OCI-M1 (cell line): ENCODE data around the gene NPDC1.
"Not testable (repeated sequence)": the region's sequence is repeated elsewhere in the genome, so short reads cannot be mapped to it uniquely, and the experiment has no call there.

Source experiments
- DNase-seq: peaks from one replicate; lab custom pipeline; 2025; lab: John Stamatoyannopoulos, UW

Gene NPDC1

DNA sequence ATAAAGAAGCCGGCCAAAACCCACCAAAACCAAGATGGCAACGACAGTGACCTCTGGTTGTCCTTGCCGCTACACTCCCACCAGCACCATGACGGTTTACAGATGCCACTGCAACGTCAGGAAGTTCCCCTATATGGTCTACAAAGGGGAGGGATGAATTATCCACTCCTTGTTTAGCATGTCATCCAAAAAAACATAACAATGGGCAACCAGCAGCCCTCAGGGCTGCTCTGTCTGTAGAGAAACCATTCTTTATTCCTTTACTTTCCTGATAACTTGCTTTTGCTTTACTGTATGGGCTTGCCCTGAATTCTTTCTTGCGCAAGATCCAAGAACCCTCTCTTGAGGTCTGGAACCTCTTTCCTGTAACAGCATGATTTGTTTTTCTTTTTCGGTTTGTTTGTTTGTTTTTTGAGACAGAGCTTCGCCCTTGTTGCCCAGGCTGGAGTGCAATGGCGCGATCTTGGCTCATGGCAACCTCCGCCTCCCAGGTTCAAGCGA, 29.3 kb upstream of the NPDC1 start:
- DNase-seq: peak; percentile 24

DNA sequence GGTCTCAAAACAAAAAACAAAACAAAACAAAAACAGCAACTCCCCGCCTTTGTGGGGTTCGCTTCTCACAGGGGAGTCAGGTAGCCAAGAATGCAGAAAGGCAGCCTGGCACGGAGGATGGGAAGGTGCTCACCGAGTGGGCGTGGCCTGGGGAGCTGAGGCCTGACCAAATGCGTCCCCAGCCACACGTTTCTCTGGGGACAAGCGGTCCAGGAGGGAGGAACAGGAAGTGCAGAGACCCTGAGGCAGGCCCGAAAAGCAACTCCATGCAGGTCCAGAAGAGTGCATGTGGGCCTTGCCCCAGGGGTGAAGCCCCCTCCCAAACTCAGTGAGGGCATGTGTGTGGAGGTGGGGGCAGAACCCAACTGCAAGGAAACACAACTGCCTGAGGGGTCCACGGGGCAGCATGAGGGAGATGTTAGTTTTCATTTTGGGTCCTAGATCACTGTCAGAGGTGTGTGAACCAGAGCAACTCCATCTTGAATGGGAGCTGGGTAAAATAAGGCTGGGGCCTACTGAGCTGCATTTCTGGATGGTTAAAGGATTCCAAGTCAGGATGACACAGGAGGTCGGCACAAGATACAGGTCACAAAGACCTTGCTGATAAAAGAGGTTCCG, 28.8 kb upstream of the NPDC1 start:
- no peak for DNase-seq

DNA sequence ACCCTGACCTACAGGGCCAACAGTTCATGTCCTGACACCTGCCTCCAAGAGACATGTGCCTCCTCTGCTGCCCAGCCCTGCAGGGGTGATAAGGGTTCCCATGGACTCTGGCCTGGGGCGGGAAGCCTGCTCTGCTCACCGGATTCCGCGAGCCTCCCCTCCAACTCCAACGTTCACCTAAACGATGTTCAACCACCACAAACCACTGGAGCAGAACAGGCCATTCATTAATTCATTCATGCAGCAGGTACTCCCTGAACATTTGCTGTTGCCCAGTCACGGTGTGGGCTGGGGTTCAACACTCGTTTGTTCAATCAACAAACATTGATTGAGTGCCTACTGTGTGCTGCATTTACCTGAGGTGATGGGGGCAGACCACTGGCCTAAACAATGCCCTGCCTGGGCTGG, 28.0 kb upstream of the NPDC1 start:
- no peak for DNase-seq

DNA sequence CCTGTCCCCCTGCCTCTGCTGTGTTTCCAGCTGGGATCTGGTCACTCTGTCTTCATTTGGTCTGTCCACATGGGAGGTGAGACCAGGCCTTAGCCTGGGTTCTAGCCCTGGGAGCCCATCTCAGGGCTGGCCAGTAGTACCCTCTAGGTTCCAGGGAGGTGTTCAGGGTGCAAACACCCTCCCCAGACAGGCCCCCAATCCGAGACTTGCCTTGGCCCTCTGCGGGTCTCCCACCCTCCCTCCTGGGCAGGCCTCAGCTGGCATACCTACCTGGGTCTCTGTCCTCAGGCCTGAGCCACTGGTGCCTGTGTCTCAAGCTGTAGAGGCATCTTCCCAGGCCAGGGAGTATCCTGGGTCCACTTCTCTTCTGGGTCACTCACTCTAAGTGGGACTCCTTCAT, 25.3 kb upstream of the NPDC1 start:
- no peak for DNase-seq

DNA sequence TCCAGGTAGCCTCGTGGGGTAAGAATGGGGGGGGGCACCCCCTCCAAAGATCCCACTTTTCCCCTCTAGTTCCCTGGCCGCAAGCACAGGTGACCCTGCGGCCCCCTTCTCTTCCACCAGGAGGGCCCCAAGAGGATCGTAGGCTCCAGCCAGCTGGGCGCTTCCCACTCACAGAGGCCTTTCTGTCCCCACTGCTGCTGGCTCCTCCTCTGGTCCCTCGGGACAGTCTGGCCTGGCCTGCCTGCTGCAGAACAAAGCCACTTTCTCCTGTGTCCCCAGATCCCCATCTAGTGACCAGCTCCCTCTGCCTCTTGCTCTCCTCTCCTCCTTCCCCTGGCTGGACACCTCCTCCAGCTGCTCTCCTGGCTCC, 24.9 kb upstream of the NPDC1 start:
- DNase-seq: peak; percentile 64

DNA sequence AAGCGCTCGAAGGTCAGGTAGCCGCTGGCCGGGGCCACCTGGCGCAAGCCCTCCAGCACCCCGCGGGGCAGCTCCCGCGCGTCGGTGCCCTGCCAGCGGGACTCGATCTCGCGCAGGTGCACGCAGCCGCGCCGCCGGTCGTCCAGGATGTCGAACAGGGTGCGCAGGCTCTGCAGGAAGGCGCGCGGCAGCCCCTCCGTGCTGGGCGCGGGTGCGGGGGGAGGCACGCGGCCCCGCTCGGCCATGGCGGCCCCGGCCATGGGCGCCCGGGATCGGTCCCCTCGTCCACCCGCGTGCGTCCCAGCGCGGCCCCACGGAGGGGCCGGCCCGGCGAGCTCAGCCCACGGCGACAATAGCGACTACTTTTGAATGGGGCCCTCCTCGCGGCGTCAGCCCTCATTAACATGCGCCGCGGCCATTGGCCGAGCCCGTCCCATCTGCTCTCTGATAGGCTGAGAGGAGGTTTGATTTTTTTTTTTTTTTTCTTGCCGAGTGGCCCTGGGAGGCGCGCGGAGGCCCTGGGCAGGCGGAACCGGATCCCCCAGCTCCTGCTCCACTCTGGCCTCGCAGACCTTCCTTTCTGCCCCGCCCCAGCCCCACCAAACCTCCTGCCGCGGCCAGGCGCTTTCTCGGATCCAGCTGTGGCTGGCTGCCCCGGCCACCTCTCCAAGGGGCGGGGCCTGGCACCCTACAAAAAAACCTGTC, 24.4 kb upstream of the NPDC1 start, which contains the start of gene SAPCD2:
Gene SAPCD2, minus strand, starts transcription at position 357 of the 705 bp plus-strand sequence. Its CDS starts 97 bp downstream, at position 260.
- DNase-seq: peak; percentile 95

DNA sequence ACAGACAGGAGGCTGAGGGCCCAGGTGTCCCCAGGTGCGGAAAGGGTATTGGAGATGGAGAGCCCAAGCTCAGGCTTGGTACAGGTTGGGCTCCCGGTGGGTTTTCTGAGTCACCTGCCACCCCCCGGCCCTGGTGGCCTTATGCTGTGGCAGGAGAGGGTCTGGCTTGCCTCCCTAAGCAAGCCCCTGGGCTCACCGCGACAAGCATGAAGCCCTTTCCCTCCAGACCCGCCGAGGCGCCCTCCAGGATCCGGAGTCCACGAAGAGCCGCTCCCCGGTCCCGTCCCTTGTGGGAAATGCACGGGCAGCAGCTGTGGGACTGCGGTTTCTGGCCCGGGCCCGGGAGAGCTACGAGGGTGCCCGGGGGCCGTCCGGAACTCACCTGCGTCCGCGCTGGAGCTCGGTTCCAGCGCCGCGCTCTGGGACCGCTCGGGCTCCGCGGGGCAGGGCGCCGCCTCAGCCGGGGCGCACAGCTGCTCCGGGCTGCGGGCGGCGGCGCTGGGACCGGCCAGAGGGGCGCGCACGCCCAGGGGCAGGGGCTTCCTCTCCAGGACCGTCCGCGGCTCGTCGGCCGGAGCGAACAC, 23.6 kb upstream of the NPDC1 start:
- peak; percentile 36 for DNase-seq

DNA sequence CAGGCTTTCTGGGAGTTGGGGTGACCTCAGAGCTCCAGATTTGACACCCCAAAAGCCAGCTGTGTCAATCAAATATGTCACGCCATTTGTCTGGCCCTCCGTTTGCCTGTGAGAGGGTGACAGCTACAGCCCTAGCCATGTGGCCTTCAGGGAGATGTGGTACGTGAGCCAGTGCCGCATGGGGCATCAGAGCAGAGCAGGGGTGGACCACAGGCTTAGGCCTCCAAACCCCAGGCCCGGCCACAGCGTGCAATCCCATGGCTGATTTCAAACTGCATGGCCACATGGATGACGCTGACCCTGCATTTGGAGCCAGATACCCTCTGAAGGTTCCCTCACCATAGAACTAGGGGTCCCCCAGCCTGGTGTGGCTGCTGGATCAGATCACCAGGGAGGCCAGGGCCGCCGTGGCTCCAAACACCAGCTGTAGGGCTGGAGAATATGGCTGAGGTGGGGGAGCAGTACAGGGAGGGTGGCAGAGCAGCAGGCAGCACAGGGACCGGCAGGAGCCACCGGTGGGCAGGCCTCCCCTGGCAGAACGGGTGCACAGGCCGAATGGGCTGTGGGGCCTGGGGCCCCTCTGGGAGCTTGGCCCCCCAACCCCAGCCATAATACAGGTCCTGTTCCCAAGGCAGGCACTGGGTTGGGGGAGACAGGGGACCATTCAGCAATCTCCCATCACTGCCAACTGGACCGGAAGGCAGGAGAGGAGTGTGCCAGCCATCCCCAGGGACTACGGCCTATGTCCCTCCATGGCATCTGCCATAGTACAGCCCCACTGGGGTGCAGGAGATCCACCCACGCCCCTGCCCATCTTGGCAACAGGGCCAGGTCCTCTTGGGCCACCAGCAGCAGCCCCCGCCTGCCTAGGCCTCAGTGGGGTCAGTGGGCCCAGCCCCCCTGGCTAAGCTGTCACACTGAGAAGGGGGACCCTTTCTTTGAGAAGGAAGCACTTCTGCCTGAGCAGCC, 22.8 kb upstream of the NPDC1 start:
- DNase-seq: no peak

DNA sequence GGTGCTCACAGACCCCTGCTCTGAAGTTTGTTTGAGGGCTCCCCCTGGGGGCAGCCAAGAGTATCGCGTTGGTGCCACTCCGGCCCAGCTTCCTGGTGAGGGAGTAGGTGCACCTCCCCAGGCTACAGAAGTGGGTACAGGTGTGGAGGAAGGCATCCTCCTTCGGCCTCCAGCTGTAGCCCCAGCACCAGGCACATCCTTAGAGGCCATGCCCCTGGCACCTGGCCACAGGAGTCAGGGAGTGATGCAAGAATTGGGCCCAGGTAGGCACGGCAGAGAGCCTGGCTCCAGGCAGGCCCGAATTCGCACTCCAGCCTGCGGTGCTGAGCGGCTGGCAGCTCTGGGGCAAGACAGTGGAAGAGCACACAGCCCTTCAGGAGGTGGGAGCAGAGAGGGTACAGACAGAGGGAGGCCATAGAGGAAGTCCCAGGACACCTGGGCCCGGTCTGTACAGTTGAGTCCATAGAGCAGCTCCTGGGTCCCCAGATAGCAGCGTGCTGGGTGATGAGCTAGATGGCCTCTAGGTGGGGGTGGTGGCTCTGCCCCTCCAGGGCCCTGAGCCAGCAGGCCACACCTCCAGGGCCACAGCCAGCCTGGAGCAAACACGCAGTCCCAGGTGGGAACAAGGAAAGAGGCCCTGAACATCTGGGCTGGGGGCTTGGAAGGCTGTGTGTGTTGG, 22.0 kb upstream of the NPDC1 start:
- DNase-seq: peak; percentile 89

DNA sequence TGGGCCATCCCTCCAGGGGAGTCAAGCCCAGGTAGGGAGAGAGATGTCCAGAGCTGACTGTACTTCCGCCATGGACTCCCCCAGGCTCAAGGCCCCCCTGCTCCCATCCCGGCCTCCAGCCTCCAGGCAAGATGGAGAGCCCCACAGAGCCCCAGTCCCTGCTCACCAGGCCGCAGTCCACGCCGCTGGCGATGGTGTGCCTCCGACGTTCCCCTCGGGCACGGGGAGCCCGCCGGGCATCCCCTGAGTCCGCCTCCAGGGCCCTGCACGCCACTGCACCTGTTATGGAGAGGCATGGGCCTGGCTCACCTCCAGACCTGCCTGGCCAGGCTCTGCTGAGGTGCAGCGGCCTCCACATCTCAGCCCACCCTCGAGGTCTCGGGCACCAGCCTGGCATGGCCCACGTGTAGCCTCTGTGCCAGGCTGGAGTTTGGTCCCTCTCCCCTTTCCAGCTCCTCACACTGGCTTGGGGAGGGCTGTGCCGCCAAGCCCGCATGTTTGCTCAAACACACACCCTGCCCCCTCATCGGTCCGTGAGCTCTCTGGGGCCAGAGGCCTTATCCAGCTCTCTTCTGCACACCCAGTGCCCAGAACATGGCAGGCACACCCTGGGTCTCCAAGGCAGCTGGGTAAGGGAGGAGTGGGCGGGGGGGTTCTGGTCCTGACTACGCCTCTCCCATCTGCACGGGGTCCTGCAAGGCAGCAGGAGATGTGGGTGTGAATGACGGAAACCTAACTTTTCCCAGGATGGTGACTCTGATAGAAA, 20.3 kb upstream of the NPDC1 start:
- no peak for DNase-seq

DNA sequence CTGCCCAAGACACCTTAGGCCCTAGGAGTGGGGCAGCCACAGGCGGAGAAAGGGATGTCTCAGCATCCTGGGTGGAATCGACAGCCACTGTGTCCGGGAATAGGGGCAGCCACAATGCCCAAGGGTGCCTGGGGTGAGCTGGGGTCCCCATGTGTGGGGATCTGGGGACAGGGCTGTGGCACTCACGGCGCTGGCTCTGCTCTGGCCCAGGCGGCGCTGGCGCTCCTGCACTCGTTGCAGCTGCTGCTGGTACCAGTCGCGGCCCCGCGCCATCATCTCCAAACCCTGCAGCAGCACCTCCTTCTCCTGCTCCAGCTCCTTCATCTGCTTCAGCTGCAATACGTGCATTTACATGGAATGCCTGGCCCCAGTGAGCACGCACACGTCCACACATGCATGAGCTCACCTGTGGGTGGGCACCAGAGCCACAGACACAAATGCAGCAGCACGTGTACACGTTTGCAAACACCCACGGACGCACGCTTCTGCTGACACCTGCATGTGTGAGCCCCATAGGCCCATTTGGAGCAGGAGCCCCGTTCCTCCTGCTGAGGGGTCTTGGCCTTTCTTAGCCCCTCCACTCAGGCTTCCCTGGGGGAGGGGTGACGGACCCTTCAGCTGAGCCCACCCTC, 19.5 kb upstream of the NPDC1 start:
- no peak for DNase-seq

DNA sequence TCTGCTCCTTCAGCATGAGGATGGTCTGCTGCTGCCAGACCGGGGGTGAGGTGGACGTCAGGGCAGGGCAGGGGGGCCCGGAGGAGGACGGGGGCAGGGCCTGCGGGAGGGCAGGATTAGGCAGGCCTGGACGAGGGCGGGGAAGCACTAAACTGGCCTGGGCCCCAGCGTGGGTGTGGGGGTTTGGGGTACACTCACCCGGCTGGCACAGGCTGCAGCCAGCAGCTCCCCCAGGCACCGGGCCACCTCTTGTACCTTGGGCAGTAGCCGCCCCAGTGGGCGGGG, 18.8 kb upstream of the NPDC1 start:
- no peak for DNase-seq

DNA sequence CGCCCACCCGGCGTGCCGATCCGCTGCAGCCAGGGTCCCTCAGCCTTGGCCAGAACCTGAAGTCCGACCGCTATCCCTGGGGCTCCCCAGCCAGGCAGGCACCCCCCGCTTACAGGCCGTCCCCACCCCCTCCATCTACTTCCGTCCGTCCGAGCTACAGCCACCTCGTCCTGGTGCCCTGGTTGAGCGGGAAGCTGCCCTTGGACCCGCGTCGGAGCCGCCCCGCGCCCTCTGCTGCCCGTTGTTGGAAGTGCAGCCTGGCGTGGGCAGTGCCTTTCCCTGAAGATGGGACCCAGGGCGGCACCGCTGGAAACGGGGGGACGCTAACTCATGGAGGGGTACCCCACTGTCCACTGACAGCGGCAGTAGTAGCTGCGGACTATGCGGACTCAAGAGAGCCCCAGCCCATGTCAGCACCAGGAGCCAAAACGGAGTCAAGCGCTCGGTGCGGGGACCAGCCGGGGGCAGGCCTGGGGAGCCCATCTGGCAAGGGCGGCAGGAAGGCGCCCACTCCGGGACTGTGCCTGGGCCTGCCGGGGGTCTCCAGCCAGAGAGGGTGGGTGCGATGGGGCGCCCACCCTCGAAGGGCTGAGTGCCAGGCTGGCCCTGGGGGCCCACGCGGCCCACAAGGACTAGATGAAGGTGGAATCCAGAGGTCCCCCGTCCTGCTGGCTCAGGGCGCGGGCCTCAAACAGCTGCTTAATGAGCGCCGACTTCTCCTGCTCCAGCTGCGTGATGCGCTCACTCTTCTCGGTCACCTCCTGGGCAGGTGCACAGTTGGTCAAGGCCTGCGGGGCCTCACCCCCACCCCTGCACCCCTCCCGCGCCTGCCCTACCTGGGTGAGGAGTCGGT, 18.3 kb upstream of the NPDC1 start:
- DNase-seq: peak; percentile 68

DNA sequence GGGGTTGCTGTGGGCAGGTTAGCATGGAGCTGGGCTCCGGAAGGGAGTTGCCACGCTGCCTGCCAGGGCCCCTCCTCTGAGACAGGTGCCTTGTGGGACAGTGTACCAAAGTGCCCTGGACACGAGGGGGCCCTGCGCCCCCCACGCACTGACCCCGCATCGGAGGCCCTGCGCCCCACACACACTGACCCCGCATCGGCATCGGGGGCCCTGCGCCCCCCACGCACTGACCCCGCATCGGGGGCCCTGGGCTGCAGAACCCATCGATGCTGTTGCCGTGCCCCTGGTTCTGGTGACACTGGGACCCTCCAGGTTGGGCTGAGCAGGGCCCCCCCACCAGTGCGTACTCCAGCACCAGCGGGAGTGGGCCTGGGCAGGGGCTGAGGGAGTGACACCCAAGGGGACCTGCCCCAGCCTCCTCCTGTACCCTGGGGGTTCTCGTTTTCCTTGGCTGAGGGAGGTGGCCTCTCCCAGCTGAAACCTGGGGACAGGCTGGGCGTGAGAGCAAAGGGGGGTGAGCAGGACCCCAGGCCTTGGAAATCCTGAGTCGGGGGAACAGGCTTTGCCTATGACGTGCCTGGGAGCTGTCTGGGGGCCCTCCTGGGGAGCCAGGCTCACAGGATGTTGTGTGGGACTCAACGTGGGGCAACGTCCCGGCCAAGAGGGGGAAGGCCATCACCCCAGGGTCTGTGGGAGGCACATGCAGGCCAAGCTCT, 17.5 kb upstream of the NPDC1 start:
- DNase-seq: no peak

DNA sequence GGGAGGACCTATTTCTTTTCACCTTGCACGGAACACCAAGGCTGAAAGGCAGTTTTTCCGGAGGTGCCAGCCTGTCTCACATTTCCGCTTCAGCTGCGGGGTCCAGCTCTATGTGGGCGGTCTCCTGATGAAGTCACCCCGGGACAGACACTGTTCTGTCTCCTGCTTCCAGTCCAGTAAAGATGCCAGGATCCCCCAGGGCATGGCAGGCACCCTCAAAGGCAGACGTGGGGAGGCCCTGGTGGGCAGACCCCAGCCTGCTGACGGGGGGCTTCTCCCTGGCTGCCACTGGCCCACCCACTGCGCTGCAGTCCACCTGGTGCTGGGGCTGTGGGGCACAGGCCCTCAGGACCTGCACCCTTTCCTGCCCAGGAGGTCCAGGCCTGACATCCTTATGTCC, 16.8 kb upstream of the NPDC1 start:
- not testable (repeated sequence) for DNase-seq

DNA sequence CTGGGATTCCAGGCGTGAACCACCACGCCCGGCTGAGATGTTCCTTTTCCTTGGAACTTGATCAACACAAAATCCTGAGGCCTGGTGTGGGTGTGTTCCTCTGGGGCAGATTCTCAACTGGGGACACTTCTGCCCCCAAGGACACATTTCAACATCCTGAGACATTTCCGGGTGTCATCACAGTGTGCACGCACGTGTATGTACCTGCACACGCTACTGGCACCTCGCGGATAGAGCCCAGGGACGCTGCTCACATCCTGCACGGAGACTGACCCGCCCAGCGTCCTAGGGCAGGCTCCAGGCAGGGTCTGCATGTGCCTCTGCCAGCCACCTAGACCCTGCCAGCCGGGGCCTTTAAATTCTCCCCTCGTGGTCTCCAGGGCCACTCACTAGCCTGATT, 16.4 kb upstream of the NPDC1 start:
- DNase-seq: no peak

DNA sequence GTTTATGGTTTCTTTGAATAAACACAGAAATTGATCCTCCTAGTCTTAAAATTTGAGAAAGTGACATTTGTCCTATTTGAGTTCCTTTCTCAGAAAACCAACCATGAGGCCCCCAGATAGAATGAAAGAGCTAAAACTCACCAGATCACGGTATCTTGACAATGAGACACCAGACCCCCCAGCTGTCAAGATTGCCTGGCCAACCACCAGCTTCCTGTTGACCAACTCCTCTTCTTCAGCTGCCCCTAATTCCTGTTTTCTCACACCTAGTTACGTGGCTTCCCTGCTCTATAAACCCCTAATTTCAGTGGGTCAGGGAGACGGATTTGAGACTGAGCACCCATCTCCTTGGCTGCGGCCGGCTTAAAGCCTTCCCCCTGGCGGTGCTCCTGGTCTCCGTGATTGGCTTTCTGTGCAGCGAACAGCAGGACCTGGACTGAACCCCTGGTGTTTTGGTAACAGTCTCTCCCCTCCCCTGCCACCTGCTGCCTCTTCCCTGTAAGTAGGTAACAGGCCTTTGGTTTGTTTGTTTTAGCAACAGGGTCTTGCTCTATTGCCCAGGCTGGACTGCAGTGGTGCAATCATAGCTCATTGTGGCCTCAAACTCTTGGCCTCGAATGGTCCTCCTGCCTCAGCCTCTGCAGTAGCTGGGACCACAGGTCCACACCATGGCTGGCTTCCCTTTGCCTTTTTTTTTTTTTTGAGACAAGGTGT, 12.7 kb upstream of the NPDC1 start:
- DNase-seq: no peak

DNA sequence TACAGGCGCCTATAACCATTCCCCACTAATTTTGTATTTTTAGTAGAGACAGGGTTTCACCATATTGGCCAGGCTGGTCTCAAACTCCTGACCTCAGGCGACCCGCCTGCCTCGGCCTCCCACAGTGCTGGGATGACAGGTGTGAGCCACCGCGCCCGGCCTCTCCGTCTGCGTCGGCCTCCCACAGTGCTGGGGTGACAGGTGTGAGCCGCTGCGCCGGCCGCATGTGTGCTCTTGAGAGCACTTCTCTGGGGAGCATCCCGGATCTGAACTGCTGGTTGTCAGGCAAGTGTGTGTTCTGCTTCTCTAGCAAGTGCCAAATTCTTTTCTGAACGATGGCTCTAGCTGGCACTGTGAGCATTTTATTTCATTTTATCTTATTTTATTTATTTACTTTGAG, 11.6 kb upstream of the NPDC1 start:
- no peak for DNase-seq
